Stimulated activated CD4-positive, alpha-beta T cell treated with anti-CD3 and anti-CD28 coated beads, Interleukin-1b, Interleukin-23, amount 100 ng/mL, for 1 hour (primary cell): ENCODE measurements around the gene FBXW7.

ENCODE experiments used
- DNase-seq, 2 donors: peaks; one replicate each; pipeline ENCODE4 v3.0.0-alpha.2; 2020; ENCODE audit warnings: low read depth in 2 of 2

The FBXW7 gene

GRCh38 chr4:152331042-152331441, 204.8 kb downstream of the FBXW7 start:
- DNase-seq = no peak

- no peak for DNase-seq
Measured at GRCh38 chr4:152328582-152328981, 207.3 kb downstream of the FBXW7 start.

- DNase-seq = no peak
Measured at GRCh38 chr4:152327606-152328453, 208.1 kb downstream of the FBXW7 start.

GRCh38 chr4:152325831-152326230, 210.1 kb downstream of the FBXW7 start:
- no peak for DNase-seq

- no peak for DNase-seq
Measured at GRCh38 chr4:152323221-152323620, 212.7 kb downstream of the FBXW7 start.

GRCh38 chr4:152322656-152323055, 213.2 kb downstream of the FBXW7 start:
- DNase-seq = no peak

- DNase-seq = no peak
Measured at GRCh38 chr4:152321923-152322322, 214.0 kb downstream of the FBXW7 start.

- DNase-seq = no peak
Measured at GRCh38 chr4:152321398-152321797, 214.5 kb downstream of the FBXW7 start.

- no peak for DNase-seq
Measured at GRCh38 chr4:152316969-152317368, 218.9 kb downstream of the FBXW7 start.

GRCh38 chr4:152310257-152310656, 225.6 kb downstream of the FBXW7 start:
- DNase-seq = no peak

GRCh38 chr4:152309418-152309817, 226.5 kb downstream of the FBXW7 start:
- DNase-seq = no peak

GRCh38 chr4:152308951-152309350, 226.9 kb downstream of the FBXW7 start:
- DNase-seq = no peak

GRCh38 chr4:152307669-152308068, 228.2 kb downstream of the FBXW7 start:
- DNase-seq = no peak

GRCh38 chr4:152306541-152306940, 229.4 kb downstream of the FBXW7 start:
- no peak for DNase-seq

- no peak for DNase-seq
Measured at GRCh38 chr4:152304220-152304619, 231.7 kb downstream of the FBXW7 start.

- DNase-seq = no peak
Measured at GRCh38 chr4:152301381-152301780, 234.5 kb downstream of the FBXW7 start.

GRCh38 chr4:152299553-152299952, 236.3 kb downstream of the FBXW7 start:
- no peak for DNase-seq

GRCh38 chr4:152296386-152296785, 239.5 kb downstream of the FBXW7 start:
- no peak for DNase-seq

GRCh38 chr4:152294765-152295164, 241.1 kb downstream of the FBXW7 start:
- no peak for DNase-seq

GRCh38 chr4:152294331-152294730, 241.6 kb downstream of the FBXW7 start:
- no peak for DNase-seq

- DNase-seq = no peak
Measured at GRCh38 chr4:152293527-152293926, 242.4 kb downstream of the FBXW7 start.

- DNase-seq = no peak
Measured at GRCh38 chr4:152290366-152290921, 245.4 kb downstream of the FBXW7 start.

GRCh38 chr4:152289941-152290340, 246.0 kb downstream of the FBXW7 start:
- DNase-seq = no peak
